Measurements from ENCODE around the gene MTA1.

DNA sequence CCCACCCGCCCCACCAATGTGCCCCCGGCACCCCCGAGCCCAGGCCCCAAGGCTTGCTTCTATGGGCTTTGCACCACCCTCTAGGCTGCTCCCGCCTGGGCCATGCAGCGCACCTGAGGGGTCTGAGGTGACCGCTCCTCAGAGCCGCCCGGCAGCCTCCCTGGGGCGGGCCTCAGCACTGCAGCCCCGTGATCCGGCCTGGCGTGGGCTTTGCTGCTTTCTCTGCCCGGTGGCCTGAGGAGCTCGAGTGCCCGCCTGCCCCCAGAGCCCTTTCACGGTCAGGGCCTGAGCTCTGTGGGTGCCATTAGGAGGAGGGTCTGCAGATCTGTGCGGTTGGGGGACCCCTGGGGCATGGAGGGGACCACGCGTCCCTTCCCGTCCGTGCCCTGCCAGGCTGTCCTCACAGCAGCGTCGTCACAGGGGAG, 6.2 kb downstream of the MTA1 start:
- TF ChIP-seq CTCF (IDR thresholded peaks at IDR 0.05), result no peak
- TF ChIP-seq POLR2A (IDR thresholded peaks at IDR 0.05), result no peak

Data from Peyer's patch (tissue), 4 donors.